Psoas muscle (tissue), 8 donors: Measurements from ENCODE around the gene TREM2. TPM values are rescaled to one million over a fixed set of nuclear protein-coding genes. Genes with fewer than 3 reads are reported as not detected.

Source experiments
- ATAC-seq, 4 donors: fragments of 200-7000 bp; cut with Tn5 transposase; one replicate each; pipeline ENCODE4 v1.9.1; 2020; ENCODE audit warnings: moderate library complexity in 3 of 4, mild to moderate bottlenecking in 2 of 4
- DNase-seq, 2 donors: peaks; one replicate each; pipeline ENCODE4 v3.0.0-alpha.2; 2020
- H3K27ac ChIP-seq: fragments of 200-600 bp; one replicate; pipeline ENCODE4 v1.8.0; 2022
- H3K27me3 ChIP-seq, 3 donors: fragments of 200-600 bp in 1 of 3; one replicate each; pipeline versions ENCODE4 v1.6.1 to v1.8.0; 2013 to 2022; ENCODE audit warnings: low read length in 2 of 3, mild to moderate bottlenecking in 2 of 3, moderate library complexity in 1 of 3; ENCODE audit not compliant: insufficient read depth in 3 of 3
- H3K36me3 ChIP-seq, 2 donors: fragments of 200-600 bp in 1 of 2; one replicate each; pipeline versions ENCODE4 v1.6.1 to v1.8.0; 2013 to 2022; ENCODE audit warnings: low read depth in 1 of 2, mild to moderate bottlenecking in 1 of 2, moderate library complexity in 1 of 2; ENCODE audit not compliant: insufficient read depth in 1 of 2
- H3K4me1 ChIP-seq: fragments of 200-600 bp; one replicate; pipeline ENCODE4 v1.8.0; 2022
- H3K4me3 ChIP-seq: fragments of 200-600 bp; one replicate; pipeline ENCODE4 v1.8.0; 2022; ENCODE audit warnings: mild to moderate bottlenecking
- H3K9me3 ChIP-seq: fragments of 200-600 bp; one replicate; pipeline ENCODE4 v1.8.0; 2022
- WGBS, 3 donors: extraction: QIAGEN DNeasy Blood & Tissue Kit; methylation state at CpG; one replicate each; pipeline versions ENCODE4 v1.1.6 to v1.1.7; 2013; 5-methylcytosine and 5-hydroxymethylcytosine counted together
- intact Hi-C, 2 donors: fragments of 100-400 bp; cut with DNase I; formaldehyde crosslinking; loops; one replicate each; pipeline versions ENCODE4 v1.11.0 to v1.14.2; 2022
- polyA plus RNA-seq, 3 donors: library from polyadenylated mRNA; stranded (reverse); fragments of 200-250 nt; gene quantifications; one replicate each; pipeline ENCODE4 v1.2.3, GENCODE V29; 2013
- total RNA-seq, 4 donors: library from RNA; stranded (reverse); fragmentation: NEBNext Ultra II Directional in 2 of 4; extraction: Animal tissue kit (Norgen Biotek cat#: 25700) in 2 of 4; gene quantifications; one replicate each; pipeline versions ENCODE4 v1.2.1 to v1.2.4, GENCODE V29; 2021 to 2023
- TF ChIP-seq, protein P1 (sequence below): fragments of 200-600 bp; IDR thresholded peaks from one replicate; pipeline ENCODE4 v1.8.0; 2022; ENCODE audit warnings: antibody characterized with exemption
- donor health status: healthy with polysubstance abuse.
- donor health status: DM: no; HTN: no; CAD: no; lungs with moderate emphysema.
- donor health status: Bipolar disorder and iron deficiency.
- donor health status: healthy.
- donor health status: DM: yes; HTN: yes; CAD: no.
- donor health status: DM: no; HTN: no; CAD: no.
- donor health status: DM: no; HTN: no; CAD: no.
- donor health status: DM: yes; HTN: yes; CAD: no.

TREM2 gene
- total and polyA plus RNA-seq, 7 donors: 0.12 to 0.73 (median 0.40) TPM; not detected in 1

DNA sequence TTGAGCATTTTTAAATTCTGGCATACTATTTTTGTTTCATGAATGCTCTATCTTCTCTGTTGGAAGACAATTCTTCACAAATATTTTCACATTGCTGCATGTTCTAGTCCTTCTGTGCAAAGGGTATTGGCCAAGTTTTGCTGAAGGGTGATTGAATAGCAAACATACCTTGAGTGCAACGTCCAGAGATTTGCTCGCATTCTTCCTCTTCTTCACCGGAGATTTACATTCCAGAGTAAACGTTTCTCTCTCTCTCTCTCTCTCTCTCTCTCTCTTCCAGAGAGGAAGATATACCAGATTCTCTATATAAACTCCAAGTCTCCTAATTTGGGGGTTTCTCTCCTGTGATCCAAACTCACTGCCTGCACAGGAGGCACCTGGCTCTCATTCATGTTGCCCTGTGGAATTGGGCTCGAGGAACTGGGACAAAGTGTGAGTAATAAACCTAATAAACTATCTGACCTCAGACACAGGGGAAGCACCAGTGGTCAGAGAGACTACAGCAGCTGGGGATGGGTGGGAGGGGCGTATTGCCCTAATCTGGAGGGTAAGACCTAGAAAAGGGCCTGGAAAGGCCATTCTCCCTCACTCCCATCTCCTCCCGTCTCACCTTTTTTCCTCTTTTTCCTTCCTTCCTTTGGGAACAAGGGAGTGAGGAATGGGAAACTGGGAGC, 7.6 kb downstream of the TREM2 start:
- intact Hi-C loops: no loop called here
- Histone ChIP-seq H3K9me3 (no peaks in the 10 kb centered on the region), H3K27me3 (peaks cover 0 to 2% (median 0%) of the 10 kb centered on the region in 3 donors), H3K4me1 (no peaks in the 10 kb centered on the region), H3K36me3 (no peaks in the 10 kb centered on the region), H3K4me3 (no peak overlapping the region), H3K27ac (no peak overlapping the region)
- DNase-seq (no peak), ATAC-seq (peak in 1 of 4 donors; percentile 32)
- 27 to 37% (median 32%) methylated on average over 7 of the region's 7 CpGs for WGBS, 3 donors
- TF ChIP-seq, protein P1, sequence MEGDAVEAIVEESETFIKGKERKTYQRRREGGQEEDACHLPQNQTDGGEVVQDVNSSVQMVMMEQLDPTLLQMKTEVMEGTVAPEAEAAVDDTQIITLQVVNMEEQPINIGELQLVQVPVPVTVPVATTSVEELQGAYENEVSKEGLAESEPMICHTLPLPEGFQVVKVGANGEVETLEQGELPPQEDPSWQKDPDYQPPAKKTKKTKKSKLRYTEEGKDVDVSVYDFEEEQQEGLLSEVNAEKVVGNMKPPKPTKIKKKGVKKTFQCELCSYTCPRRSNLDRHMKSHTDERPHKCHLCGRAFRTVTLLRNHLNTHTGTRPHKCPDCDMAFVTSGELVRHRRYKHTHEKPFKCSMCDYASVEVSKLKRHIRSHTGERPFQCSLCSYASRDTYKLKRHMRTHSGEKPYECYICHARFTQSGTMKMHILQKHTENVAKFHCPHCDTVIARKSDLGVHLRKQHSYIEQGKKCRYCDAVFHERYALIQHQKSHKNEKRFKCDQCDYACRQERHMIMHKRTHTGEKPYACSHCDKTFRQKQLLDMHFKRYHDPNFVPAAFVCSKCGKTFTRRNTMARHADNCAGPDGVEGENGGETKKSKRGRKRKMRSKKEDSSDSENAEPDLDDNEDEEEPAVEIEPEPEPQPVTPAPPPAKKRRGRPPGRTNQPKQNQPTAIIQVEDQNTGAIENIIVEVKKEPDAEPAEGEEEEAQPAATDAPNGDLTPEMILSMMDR: no peak

DNA sequence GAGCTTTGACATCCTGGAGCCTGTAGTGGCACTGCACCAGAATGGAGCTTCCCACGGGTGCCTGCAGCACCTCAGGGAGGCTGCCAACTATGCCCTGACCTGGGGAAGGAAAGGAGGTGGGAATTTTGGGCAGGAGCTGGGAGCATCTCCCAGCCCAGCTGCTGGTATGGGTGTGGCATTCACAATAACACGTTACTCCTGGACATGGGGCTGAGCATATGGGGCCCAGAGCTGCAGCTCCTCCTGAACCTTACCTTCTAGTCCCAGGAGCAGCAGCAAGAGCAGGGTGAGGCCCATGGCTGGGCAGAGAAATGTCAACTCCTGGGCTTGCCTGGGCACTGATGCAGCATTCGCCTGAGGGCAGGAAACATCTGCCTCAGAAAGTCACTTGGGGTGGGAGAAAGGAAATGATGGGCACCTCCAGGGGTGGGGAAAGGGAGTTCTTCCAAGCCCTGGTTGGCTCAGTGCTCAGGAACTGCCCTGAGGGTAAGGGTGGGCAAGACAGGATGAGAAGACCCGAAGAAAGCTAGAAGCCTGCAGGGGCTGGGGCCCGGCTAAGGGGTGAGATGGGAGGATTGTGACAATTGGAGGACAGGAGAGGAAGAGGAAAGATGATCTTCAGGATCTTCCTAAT, 8.8 kb downstream of the TREM2 start, which contains the start of gene TREML1:
Gene TREML1, minus strand, starts transcription at position 356 of the 634 bp plus-strand sequence. Its CDS starts 59 bp downstream, at position 297.
- Histone ChIP-seq H3K4me1 (no peaks in the 10 kb centered on the region), H3K27me3 (peaks cover 0 to 2% (median 0%) of the 10 kb centered on the region in 3 donors), H3K9me3 (no peaks in the 10 kb centered on the region), H3K27ac (no peak within 1 kb of the TSS), H3K4me3 (no peak within 1 kb of the TSS), H3K36me3 (peaks cover 5 to 6% of the 10 kb centered on the region in 2 donors)
- intact Hi-C loops: loop anchor here in 1 of 2 donors (1.0 kb wide), 1 partner anchor 44 kb away; no protein-coding TSS in a partner anchor
- DNase-seq (no peak), ATAC-seq (no peak)
- TF ChIP-seq, protein P1: no peak
- 60 to 67% (median 66%) methylated on average over 5 of the region's 5 CpGs for WGBS, 3 donors

DNA sequence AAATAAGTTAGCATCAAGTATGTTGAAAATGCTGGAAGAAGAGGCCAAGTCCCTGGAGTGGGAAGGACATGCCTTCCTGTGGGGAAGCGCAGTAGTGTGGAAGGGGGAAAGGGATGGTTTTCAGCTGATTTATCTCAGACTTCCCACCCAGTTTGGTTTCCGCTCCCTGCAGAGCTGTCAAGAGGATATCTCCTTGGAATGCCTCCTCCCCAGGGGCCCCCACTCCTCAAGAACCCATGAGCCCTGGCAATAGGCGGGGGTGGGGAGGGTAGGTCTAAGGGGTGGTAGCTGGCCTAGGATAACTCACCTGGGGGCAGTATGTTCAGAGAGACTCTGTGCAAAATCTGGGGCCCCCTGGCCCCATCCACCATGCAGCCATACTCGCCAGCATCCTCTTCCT, 9.5 kb downstream of the TREM2 start:
- no peak for DNase-seq
- Histone ChIP-seq H3K27ac (no peak overlapping the region), H3K4me3 (no peak overlapping the region), H3K9me3 (no peaks in the 10 kb centered on the region), H3K27me3 (peaks cover 0 to under 1% (median 0%) of the 10 kb centered on the region in 3 donors), H3K36me3 (peaks cover 5 to 13% of the 10 kb centered on the region in 2 donors), H3K4me1 (no peaks in the 10 kb centered on the region)
- intact Hi-C loops: no loop called here
- 84 to 86% (median 85%) methylated on average over 3 to 4 of the region's 4 CpGs for WGBS, 3 donors
- TF ChIP-seq, protein P1: no peak
- no peak for ATAC-seq

DNA sequence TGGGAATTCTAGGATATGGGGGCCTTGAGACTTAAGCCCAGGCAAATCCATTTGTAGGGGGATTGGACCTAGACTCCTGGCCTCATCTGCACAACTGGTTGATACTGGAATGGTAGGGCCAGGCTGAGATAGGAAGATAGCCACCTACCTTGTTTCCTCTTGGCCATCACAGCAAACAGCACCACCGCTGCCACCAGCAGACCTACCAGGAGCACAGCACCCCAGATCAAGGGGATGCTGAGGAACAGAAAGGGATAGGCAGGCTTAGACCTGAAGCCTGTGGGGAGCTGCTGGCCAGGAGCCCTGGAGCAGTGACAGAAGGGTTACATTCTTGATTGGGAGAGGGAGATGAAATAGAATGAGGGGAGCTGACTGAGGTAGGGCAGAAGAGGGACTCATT, 12.2 kb downstream of the TREM2 start:
- 89 to 96% (median 95%) methylated on average over 1 of the region's 1 CpG for WGBS, 3 donors
- DNase-seq (no peak), ATAC-seq (no peak)
- H3K4me3 ChIP-seq: no peak overlapping the region
- H3K27me3 ChIP-seq: no peaks in the 10 kb centered on the region
- peaks cover 5 to 28% of the 10 kb centered on the region in 2 donors for H3K36me3 ChIP-seq
- no peaks in the 10 kb centered on the region for H3K4me1 ChIP-seq
- H3K9me3 ChIP-seq: no peaks in the 10 kb centered on the region
- TF ChIP-seq, protein P1: no peak
- intact Hi-C loops: no loop called here
- H3K27ac ChIP-seq: no peak overlapping the region
